CD14-positive monocyte (primary cell): ENCODE results near the gene RAP1B. TPM values are rescaled to one million over a fixed set of nuclear protein-coding genes. Genes with fewer than 3 reads are reported as not detected.

ENCODE experiments used
- DNase-seq, 3 donors: peaks; one replicate each; pipeline ENCODE4 v3.0.0-alpha.2; 2011 to 2022
- H2AFZ ChIP-seq: 2 replicates; pipeline ENCODE4 v1.6.0; 2012; ENCODE audit warnings: mild to moderate bottlenecking, low read depth, low read length, inconsistent platforms; ENCODE audit not compliant: insufficient read depth, poor library complexity, severe bottlenecking
- H3K27ac ChIP-seq, 2 donors: 1 replicate in 1 of 2; 2 replicates in 1 of 2; pipeline ENCODE4 v1.5.1; 2012 to 2013; ENCODE audit warnings: low read length in 2 of 2, control low read depth in 1 of 2, inconsistent platforms in 1 of 2, low read depth in 1 of 2, mild to moderate bottlenecking in 1 of 2
- H3K27me3 ChIP-seq, 2 donors: one replicate each; pipeline versions ENCODE4 v1.6.0 to v1.6.1; 2011 to 2013; ENCODE audit warnings: low read length in 2 of 2; ENCODE audit not compliant: control insufficient read depth in 2 of 2, insufficient read depth in 2 of 2
- H3K36me3 ChIP-seq, 2 donors: replicated peaks in 1 of 2; 1 replicate in 1 of 2; 2 replicates in 1 of 2; pipeline versions ENCODE4 v1.5.1 to v1.6.1; 2012 to 2013; ENCODE audit warnings: low read length in 2 of 2, control low read depth in 1 of 2, inconsistent platforms in 1 of 2, mild to moderate bottlenecking in 1 of 2; ENCODE audit not compliant: insufficient read depth in 2 of 2, control insufficient read depth in 1 of 2
- H3K4me1 ChIP-seq, 2 donors: 1 replicate in 1 of 2; 2 replicates in 1 of 2; pipeline versions ENCODE4 v1.5.1 to v1.6.1; 2012 to 2013; ENCODE audit warnings: low read length in 2 of 2, control low read depth in 1 of 2, inconsistent platforms in 1 of 2, mild to moderate bottlenecking in 1 of 2, moderate library complexity in 1 of 2; ENCODE audit not compliant: insufficient read depth in 2 of 2, control insufficient read depth in 1 of 2
- H3K4me2 ChIP-seq: replicated peaks from 2 replicates; pipeline ENCODE3; 2012; ENCODE audit warnings: low read length, moderate library complexity, mild to moderate bottlenecking; ENCODE audit not compliant: poor library complexity, severe bottlenecking; ENCODE audit errors: extremely low read depth
- H3K4me3 ChIP-seq, 3 experiments: fragments of 200-600 bp in 1 of 3; sonication (generic) in 1 of 3; replicated peaks in 1 of 3; 1 replicate in 2 of 3; 2 replicates in 1 of 3; pipeline ENCODE4 v1.5.1; 2011 to 2013; ENCODE audit warnings: low read length in 3 of 3, mild to moderate bottlenecking in 3 of 3, control low read depth in 2 of 3, low read depth in 2 of 3, inconsistent platforms in 1 of 3, moderate library complexity in 1 of 3
- H3K79me2 ChIP-seq: 2 replicates; pipeline ENCODE4 v1.6.0; 2012; ENCODE audit warnings: mild to moderate bottlenecking, control low read depth, inconsistent platforms, low read length, moderate library complexity; ENCODE audit not compliant: insufficient read depth
- H3K9ac ChIP-seq: 2 replicates; pipeline ENCODE4 v1.6.0; 2017; ENCODE audit warnings: low read length, mild to moderate bottlenecking; ENCODE audit not compliant: insufficient read depth, poor library complexity, severe bottlenecking
- H3K9me3 ChIP-seq, 2 donors: replicated peaks in 1 of 2; 1 replicate in 1 of 2; 2 replicates in 1 of 2; pipeline versions ENCODE4 v1.5.1 to v1.6.1; 2012 to 2013; ENCODE audit warnings: low read length in 2 of 2, control low read depth in 1 of 2; ENCODE audit not compliant: control insufficient read depth in 1 of 2, insufficient read depth in 1 of 2
- H4K20me1 ChIP-seq: 2 replicates; pipeline ENCODE4 v1.6.0; 2012; ENCODE audit warnings: mild to moderate bottlenecking, low read length, control low read depth, moderate library complexity; ENCODE audit not compliant: insufficient read depth
- H3K27ac Mint-ChIP-seq, 7 donors: one replicate each; pipeline ENCODE4 v1.8.0; 2020; ENCODE audit warnings: mild to moderate bottlenecking in 7 of 7, mixed read lengths in 7 of 7, moderate library complexity in 6 of 7, inconsistent platforms in 2 of 7
- H3K27me3 Mint-ChIP-seq, 3 donors: one replicate each; pipeline ENCODE4 v1.8.0; 2021 to 2022; ENCODE audit warnings: low read depth in 3 of 3, mild to moderate bottlenecking in 3 of 3, mixed read lengths in 3 of 3, moderate library complexity in 3 of 3, inconsistent platforms in 1 of 3
- H3K36me3 Mint-ChIP-seq, 2 donors: one replicate each; pipeline ENCODE4 v1.8.0; 2020; ENCODE audit warnings: mixed read lengths in 2 of 2, inconsistent platforms in 1 of 2, mild to moderate bottlenecking in 1 of 2
- H3K4me1 Mint-ChIP-seq: one replicate; pipeline ENCODE4 v1.8.0; 2020; ENCODE audit warnings: mild to moderate bottlenecking, mixed read lengths
- H3K4me3 Mint-ChIP-seq, 2 donors: one replicate each; pipeline ENCODE4 v1.8.0; 2020; ENCODE audit warnings: mild to moderate bottlenecking in 2 of 2, mixed read lengths in 2 of 2, moderate library complexity in 1 of 2
- H3K9me3 Mint-ChIP-seq, 7 donors: one replicate each; pipeline ENCODE4 v1.8.0; 2020 to 2022; ENCODE audit warnings: mixed read lengths in 7 of 7, mild to moderate bottlenecking in 6 of 7, moderate library complexity in 6 of 7, inconsistent platforms in 2 of 7
- CTCF ChIP-seq: fragments of 200-600 bp; IDR thresholded peaks from one replicate; pipeline ENCODE4 v1.8.0; 2022; ENCODE audit warnings: antibody characterized with exemption, mild to moderate bottlenecking
- WGBS: methylation state at CpG from one replicate; pipeline ENCODE4 v1.1.5; 2013; ENCODE audit warnings: missing lambda C conversion rate; ENCODE audit not compliant: insufficient coverage; 5-methylcytosine and 5-hydroxymethylcytosine counted together
- intact Hi-C, 2 donors: fragments of 100-400 bp; cut with micrococcal nuclease; formaldehyde crosslinking; loops; one replicate each; pipeline versions ENCODE4 v1.15.0 to v1.15.1; 2023
- polyA plus RNA-seq, 3 donors: library from polyadenylated mRNA; depleted of rRNA in 1 of 3; unstranded in 2 of 3; stranded (reverse) in 1 of 3; fragments of 300-500 nt in 2 of 3; fragments of >200 nt in 1 of 3; fragmentation: Illumina TruSeq in 2 of 3; gene quantifications; 1 replicate in 2 of 3; 2 replicates in 1 of 3; pipeline ENCODE4 v1.2.3, GENCODE V29; 2012 to 2021

Gene RAP1B
- polyA plus RNA-seq, 3 donors: 153 to 543 (median 461) TPM

GRCh38 chr12:68648179-68648578, 37.5 kb downstream of the RAP1B start:
- Histone ChIP-seq H4K20me1 (peaks cover 100% of the 10 kb centered on the region), H3K9me3 (no peaks in the 10 kb centered on the region), H3K4me2 (no peak overlapping the region), H3K27ac (peak overlapping the region in 1 of 2 donors; percentile 51), H2AFZ (no peak overlapping the region), H3K36me3 (peaks cover 29 to 71% of the 10 kb centered on the region in 2 donors), H3K9ac (no peak overlapping the region), H3K4me1 (no peaks in the 10 kb centered on the region), H3K79me2 (peaks cover 100% of the 10 kb centered on the region), H3K27me3 (no peaks in the 10 kb centered on the region), H3K4me3 (no peak overlapping the region)
- WGBS: no CpG with 5 or more reads among the region's 3 CpGs
- H3K4me3 Mint-ChIP-seq: no peak overlapping the region
- no peaks in the 10 kb centered on the region for H3K9me3 Mint-ChIP-seq
- intact Hi-C loops: no loop called here
- H3K27me3 Mint-ChIP-seq: no peaks in the 10 kb centered on the region
- no peak for DNase-seq
- H3K36me3 Mint-ChIP-seq: peaks cover 32 to 60% of the 10 kb centered on the region in 2 donors
- TF ChIP-seq CTCF: no peak
- peaks cover 5% of the 10 kb centered on the region for H3K4me1 Mint-ChIP-seq
- peak overlapping the region in 1 of 7 donors; percentile 42 for H3K27ac Mint-ChIP-seq

GRCh38 chr12:68665016-68665569, 54.4 kb downstream of the RAP1B start:
- Histone ChIP-seq H3K4me1 (no peaks in the 10 kb centered on the region), H3K27ac (no peak overlapping the region), H3K9me3 (no peaks in the 10 kb centered on the region), H3K27me3 (no peaks in the 10 kb centered on the region), H3K4me2 (no peak overlapping the region), H3K36me3 (peaks cover 17 to 44% of the 10 kb centered on the region in 2 donors), H3K4me3 (no peak overlapping the region), H4K20me1 (peaks cover 45% of the 10 kb centered on the region), H3K9ac (no peak overlapping the region), H3K79me2 (no peaks in the 10 kb centered on the region), H2AFZ (no peak overlapping the region)
- no peak for DNase-seq
- Mint-ChIP-seq H3K27ac (peak overlapping the region in 2 of 7 donors; percentile 21 to 78), H3K9me3 (no peaks in the 10 kb centered on the region), H3K4me1 (no peaks in the 10 kb centered on the region), H3K27me3 (no peaks in the 10 kb centered on the region), H3K4me3 (no peak overlapping the region), H3K36me3 (peaks cover 19 to 26% of the 10 kb centered on the region in 2 donors)
- no peak for TF ChIP-seq CTCF
- intact Hi-C loops: no loop called here
- WGBS: 69% methylated on average over 2 of the region's 3 CpGs
